ENCODE measurements around the gene MGRN1.

MGRN1 gene

GRCh38 chr16:4678596-4678995, 54.0 kb downstream of the MGRN1 start:
- TF ChIP-seq CTCF (IDR thresholded peaks at IDR 0.05; ENCODE audit: low read depth, low read length), result no peak
- H3K27me3 ChIP-seq (ENCODE audit: insufficient read depth, low read depth, severe bottlenecking), result no peaks in the 10 kb centered on the region
- no peak overlapping the region for H3K27ac ChIP-seq
- peaks cover 6% of the 10 kb centered on the region; the same call in 1 of the 2 replicates for H3K36me3 ChIP-seq
- no peak for DNase-seq
- no peak overlapping the region for H3K4me3 ChIP-seq (ENCODE audit: low read depth, low read length)
- no peaks in the 10 kb centered on the region for H3K9me3 ChIP-seq (ENCODE audit: severe bottlenecking)

- no peak overlapping the region for H3K27ac ChIP-seq
- no peaks in the 10 kb centered on the region for H3K9me3 ChIP-seq (ENCODE audit: severe bottlenecking)
- peaks cover 10% of the 10 kb centered on the region for H3K36me3 ChIP-seq
- DNase-seq, result no peak
- TF ChIP-seq CTCF (IDR thresholded peaks at IDR 0.05; ENCODE audit: low read depth, low read length), result no peak
- H3K27me3 ChIP-seq (ENCODE audit: insufficient read depth, low read depth, severe bottlenecking), result no peaks in the 10 kb centered on the region
- H3K4me3 ChIP-seq (ENCODE audit: low read depth, low read length), result no peak overlapping the region
Measured at GRCh38 chr16:4679156-4679849, 54.7 kb downstream of the MGRN1 start.

GRCh38 chr16:4679850-4680636, 55.4 kb downstream of the MGRN1 start:
- Histone ChIP-seq H3K36me3 (peaks cover 14% of the 10 kb centered on the region), H3K27ac (no peak overlapping the region)

GRCh38 chr16:4680673-4681470, 56.2 kb downstream of the MGRN1 start:
- no peak overlapping the region for H3K4me3 ChIP-seq (ENCODE audit: low read depth, low read length)
- H3K27me3 ChIP-seq (ENCODE audit: insufficient read depth, low read depth, severe bottlenecking), result no peaks in the 10 kb centered on the region
- H3K9me3 ChIP-seq (ENCODE audit: severe bottlenecking), result no peaks in the 10 kb centered on the region
- peaks cover 16% of the 10 kb centered on the region for H3K36me3 ChIP-seq
- no peak for TF ChIP-seq CTCF (IDR thresholded peaks at IDR 0.05; ENCODE audit: low read depth, low read length)
- DNase-seq, result no peak
- no peak overlapping the region for H3K27ac ChIP-seq

More at GRCh38 chr16:4679850-4680636, 55.4 kb downstream of the MGRN1 start:
- Histone ChIP-seq H3K4me3 (ENCODE audit: low read depth, low read length) (no peak overlapping the region), H3K27me3 (ENCODE audit: insufficient read depth, low read depth, severe bottlenecking) (no peaks in the 10 kb centered on the region), H3K9me3 (ENCODE audit: severe bottlenecking) (no peaks in the 10 kb centered on the region)
- TF ChIP-seq CTCF (IDR thresholded peaks at IDR 0.05; ENCODE audit: low read depth, low read length), result no peak
- DNase-seq, result no peak

- H3K9me3 ChIP-seq (ENCODE audit: severe bottlenecking), result no peaks in the 10 kb centered on the region
- no peaks in the 10 kb centered on the region for H3K27me3 ChIP-seq (ENCODE audit: insufficient read depth, low read depth, severe bottlenecking)
- DNase-seq, result no peak
- no peak overlapping the region for H3K27ac ChIP-seq
- peaks cover 16% of the 10 kb centered on the region for H3K36me3 ChIP-seq
- TF ChIP-seq CTCF (IDR thresholded peaks at IDR 0.05; ENCODE audit: low read depth, low read length), result no peak
- no peak overlapping the region for H3K4me3 ChIP-seq (ENCODE audit: low read depth, low read length)
Measured at GRCh38 chr16:4681471-4682083, 57.0 kb downstream of the MGRN1 start.

All from WERI-Rb-1 (cell line).